HG03108 (cell line): ENCODE data around the gene NUP107.
"Not testable (repeated sequence)": the region's sequence is repeated elsewhere in the genome, so short reads cannot be mapped to it uniquely, and the experiment has no call there.

ENCODE experiments used
- ATAC-seq: cut with Tn5 transposase; IDR thresholded peaks from one replicate; pipeline ENCODE4 v1.9.1; 2021; ENCODE audit warnings: moderate library complexity; ENCODE audit not compliant: unreplicated experiment

Gene NUP107

DNA sequence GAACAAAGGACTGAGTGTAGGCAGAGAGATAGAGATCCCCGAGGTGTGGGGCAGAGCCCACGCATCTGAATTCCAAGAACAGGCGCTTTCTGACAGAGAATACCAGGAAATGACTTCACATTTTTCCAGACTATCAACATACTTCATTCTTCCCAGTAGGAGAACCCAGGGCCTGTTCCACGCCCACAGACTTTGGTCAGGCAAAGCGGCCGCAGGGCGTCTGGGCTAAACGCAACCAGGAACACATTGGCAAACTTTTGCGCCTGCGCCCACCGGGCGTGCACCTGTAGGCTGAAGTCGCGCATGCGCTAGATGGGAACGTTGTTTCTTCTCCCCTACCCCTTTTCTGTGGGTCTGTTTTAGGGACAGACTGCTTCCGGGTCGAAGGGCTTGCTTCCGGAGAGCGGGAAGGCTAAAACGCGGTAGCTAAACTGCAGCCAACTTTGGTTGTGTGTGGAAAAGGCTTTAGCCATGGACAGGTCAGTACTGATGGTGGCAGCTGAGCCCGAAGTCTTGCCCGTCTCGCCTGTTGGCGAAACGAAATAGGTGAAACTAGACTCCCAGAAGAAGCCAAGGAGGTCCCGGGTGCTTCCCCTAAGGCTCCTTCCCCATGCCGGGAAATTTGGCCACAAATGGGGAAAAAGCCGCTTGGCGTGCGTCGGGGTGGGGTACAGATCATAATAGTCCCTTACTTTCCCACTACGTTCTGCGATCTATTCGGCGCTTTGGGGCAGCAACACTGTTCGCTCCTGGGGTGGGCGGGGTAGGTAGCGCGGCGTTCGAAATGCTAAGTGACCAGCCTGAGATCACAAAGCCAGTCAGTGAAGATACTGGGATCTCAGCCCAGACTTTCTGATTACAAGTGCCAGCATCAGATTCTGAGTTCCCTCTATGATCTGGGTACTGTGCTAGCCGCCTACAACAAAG, at the start of gene NUP107:
Gene NUP107 (plus strand): TSS at position 384 of the 927 bp plus-strand sequence. CDS start 88 bp downstream, at position 472.
- ATAC-seq, result peak; percentile 94

DNA sequence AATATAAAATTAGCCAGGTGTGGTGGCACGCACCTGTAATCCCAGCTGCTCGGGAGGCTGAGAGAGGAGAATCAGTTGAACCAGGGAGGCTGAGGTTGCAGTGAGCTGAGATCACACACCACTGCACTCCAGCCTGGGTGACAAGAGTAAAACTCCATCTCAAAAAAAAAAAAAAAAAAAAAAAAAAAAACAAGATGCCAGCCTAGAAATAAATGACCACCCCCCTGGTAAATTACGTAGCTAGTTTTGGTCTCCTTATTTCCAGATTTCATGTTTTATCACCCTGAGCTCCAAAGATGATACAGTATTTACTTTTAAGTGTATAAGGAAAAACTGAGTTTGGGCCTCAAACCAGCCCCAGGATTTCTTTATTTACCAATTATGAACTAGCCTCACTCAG, 49.3 kb upstream of the NUP107 start:
- ATAC-seq, result not testable (repeated sequence)

DNA sequence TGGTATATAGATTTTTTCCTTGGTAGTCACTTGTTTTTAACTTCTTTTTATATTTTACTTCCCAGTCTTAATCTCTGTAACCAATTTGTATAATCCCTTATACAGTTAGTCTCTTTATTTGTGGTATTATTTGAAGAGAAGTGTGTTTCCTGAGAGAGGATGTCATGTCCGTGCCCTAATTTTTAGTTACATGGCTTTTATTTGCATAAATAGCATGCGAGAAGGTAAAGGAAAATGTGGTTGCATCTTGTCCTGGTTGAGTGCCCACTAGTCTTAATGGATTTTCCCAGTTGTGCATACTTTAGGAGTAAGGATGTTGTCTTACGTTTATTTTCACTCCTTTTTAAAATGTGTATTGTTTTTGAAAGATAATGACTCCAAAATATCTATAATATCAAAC, 48.6 kb upstream of the NUP107 start:
- no peak for ATAC-seq

DNA sequence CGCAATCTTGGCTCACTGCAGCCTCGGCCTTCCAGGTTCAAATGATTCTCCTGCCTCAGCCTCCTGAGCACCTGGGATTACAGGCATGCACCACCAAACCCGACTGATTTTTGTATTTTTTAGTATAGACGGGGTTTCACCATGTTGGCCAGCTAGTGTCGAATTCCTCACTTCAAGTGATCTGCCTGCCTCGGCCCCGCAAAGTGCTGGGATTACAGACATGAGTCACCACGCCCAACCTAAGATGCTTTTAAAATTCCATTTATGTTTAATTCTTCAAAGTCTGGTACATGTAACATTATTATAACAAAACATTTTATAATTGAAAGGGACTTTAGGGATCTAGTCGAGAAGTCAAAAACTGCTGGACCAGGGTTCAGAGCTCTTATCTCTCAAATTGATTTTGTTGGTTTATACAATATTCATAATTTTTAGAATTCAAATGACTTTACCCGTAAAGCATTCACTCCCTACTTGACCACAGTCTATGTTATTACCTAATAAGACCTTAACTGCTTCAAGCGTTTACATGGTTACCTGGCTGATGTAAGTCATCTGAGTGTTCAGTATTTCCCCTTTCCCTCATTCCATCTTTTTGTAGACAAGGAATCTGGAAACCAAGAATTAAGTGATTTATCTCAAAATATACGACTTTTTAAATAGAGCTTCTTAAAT, 47.9 kb upstream of the NUP107 start:
- no peak for ATAC-seq

- no peak for ATAC-seq
These were observed 47.4 kb upstream of the NUP107 start for GRCh38 chr12:68639396-68639767.

GRCh38 chr12:68641138-68641537, 45.6 kb upstream of the NUP107 start:
- ATAC-seq, result peak; percentile 88

DNA sequence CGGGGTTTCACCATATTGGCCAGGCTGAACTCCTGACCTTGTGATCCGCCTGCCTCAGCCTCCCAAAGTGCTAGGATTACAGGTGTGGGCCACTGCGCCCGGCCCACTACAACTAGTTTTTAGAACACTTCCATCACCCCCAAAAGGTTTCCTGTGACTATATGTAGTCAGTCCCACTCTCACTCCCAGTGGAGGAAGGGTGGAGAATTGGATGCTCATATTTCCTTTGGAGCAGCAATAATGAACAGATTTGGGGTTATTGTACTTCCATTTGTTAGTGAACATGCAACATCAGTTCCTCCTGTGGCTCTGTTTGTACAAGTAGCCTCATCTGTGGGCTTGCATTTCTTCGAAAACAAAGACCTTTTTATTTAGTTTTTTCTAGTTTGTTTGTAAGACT, 40.3 kb upstream of the NUP107 start:
- no peak for ATAC-seq

GRCh38 chr12:68647507-68647906, 39.3 kb upstream of the NUP107 start:
- ATAC-seq, result no peak

GRCh38 chr12:68648179-68648578, 38.6 kb upstream of the NUP107 start:
- ATAC-seq, result no peak

DNA sequence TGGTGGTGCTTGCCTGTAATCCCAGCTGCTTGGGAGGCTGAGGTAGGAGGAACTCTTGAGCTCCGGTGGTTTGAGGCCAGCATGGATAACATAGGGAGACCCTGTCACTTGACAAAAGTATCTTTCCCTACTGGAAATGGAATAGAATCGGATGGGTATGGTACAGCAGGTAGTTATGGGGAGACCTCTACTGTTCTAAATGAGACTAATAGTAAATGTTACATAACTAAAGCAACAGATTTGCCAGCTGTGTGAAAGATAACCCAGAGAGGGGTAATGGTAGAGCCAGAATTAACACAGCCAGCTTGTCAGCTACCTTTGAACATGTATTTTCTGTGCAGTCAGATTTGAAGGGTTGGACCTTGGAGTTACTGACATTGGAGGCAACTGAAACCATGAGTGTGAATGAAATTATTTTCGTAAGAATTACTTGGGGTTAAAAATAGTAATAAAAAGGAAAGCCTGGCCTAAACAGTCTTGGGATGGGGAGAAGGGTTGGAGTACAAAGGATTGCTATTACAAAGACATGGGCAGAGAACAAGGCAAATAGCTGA, 21.7 kb upstream of the NUP107 start:
- no peak for ATAC-seq

GRCh38 chr12:68667291-68667690, 19.5 kb upstream of the NUP107 start:
- ATAC-seq, result no peak

- no peak for ATAC-seq
These were observed 18.9 kb upstream of the NUP107 start for GRCh38 chr12:68667896-68668295.

- ATAC-seq, result no peak
These were observed 15.6 kb upstream of the NUP107 start for GRCh38 chr12:68671179-68671578.

DNA sequence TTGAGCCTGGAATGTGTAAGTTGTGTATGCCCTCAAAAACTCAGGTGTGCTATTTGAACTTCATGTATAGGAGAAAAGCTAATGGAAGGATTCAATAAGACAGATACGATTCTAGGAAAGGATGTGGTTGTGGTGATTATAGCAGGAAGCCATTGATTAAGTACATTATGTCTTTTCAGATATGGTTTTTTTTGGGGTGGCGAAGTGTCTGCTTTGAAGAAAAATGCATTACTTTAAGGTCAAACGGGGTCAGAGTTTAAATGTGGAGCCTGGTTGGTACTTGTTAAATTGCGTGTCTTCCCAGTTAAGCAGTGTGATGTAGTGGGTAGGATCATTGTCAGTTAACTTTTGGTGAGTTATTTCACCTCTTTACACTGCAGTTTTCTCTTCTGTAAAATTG, 13.0 kb upstream of the NUP107 start:
- ATAC-seq, result no peak

DNA sequence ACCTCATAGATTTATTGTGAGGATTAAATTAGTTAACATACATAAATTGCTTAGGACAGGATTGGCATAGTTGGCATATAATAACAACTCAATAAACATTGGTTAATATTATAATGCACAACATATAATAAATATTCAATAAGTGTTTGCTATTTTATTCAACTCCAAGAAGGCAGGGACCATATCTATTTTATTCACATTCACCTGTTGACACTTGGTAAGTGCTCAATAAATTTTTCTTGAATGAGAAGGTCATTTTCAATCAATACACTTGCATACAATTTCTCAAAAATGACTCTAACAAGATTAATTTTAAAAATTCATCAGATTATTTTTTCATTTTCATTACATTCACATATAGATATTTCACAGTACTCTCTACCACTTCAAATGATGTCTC, 12.4 kb upstream of the NUP107 start:
- ATAC-seq, result no peak

DNA sequence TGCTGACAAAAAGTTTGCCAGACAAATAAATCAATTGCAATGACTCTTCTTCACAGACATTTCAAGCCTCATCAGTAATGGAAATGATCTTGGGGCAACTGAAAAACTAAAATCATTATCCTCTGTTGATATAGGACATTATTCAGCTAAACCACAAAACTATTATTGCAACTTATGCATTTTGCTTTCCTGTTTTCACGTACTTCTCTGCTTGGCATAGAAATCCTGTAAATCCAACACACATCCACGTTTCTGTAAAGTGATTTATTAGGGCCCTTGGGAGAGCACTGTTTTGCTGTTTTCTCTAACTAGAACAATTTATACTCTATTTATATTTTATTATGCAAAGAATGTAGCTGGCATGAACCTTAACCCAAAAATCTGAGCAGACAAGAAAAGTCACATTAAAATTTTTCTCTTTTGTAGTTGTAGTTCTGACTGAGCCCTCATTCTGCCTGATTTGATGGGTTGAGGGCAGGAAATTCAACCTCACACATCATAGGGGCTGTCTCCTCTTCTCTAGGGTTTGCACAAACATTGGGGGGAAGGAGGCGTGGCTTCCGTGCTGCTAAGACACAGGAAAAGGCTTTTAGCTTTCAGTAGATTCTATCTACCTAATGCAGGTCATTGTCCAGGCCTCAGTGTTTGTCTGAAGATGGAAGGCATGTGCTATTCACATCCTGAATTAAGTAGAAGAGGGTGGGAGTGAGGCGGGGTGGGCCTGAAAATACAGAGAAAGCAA, 11.5 kb upstream of the NUP107 start:
- ATAC-seq, result no peak

DNA sequence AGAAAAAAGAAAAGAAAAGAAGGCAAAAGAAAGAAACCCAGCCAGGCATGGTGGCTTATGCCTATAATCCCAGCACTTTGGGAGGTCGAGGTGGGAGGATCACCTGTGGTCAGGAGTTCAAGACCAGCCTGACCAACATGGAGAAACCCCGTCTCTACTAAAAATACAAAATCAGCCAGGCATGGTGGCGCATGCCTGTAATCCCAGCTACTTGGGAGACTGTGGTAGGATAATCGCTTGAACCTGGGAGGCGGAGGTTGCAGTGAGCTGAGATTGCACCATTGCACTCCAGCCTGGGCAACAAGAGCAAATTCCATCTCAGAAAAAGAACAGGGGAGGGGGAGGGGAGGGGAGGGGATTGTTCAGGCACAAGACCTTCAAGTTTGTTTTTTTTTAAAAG, 9.9 kb upstream of the NUP107 start:
- not testable (repeated sequence) for ATAC-seq

GRCh38 chr12:68686262-68686594, 550 bp upstream of the NUP107 start:
- no peak for ATAC-seq

- no peak for ATAC-seq
These were observed 8.7 kb downstream of the NUP107 start for GRCh38 chr12:68695454-68695853.

GRCh38 chr12:68699486-68699885, 12.7 kb downstream of the NUP107 start:
- no peak for ATAC-seq

- ATAC-seq, result no peak
These were observed 41.0 kb downstream of the NUP107 start for GRCh38 chr12:68727776-68728175.
